Esophagus muscularis mucosa (tissue), 4 donors: ENCODE results near the gene TMEM60. TPM values are rescaled to one million over a fixed set of nuclear protein-coding genes. Genes with fewer than 3 reads are reported as not detected.

Experiments used
- DNase-seq: peaks from one replicate; pipeline ENCODE4 v3.0.0-alpha.2; 2017; ENCODE audit errors: extremely low spot score
- H3K27ac ChIP-seq, 4 donors: fragments of 200-600 bp; sonication (generic); replicated peaks in 1 of 4; 1 replicate in 3 of 4; 2 replicates in 1 of 4; pipeline ENCODE4 v1.5.1; 2016 to 2019; ENCODE audit warnings: mild to moderate bottlenecking in 1 of 4
- H3K27me3 ChIP-seq, 4 donors: fragments of 200-600 bp; sonication (generic); one replicate each; pipeline versions ENCODE4 v1.5.1 to v1.6.0; 2016 to 2019
- H3K36me3 ChIP-seq, 4 donors: fragments of 200-600 bp; sonication (generic); one replicate each; pipeline ENCODE4 v1.5.1; 2016 to 2019
- H3K4me1 ChIP-seq, 4 donors: fragments of 200-600 bp; sonication (generic); one replicate each; pipeline ENCODE4 v1.5.1; 2016 to 2019
- H3K4me3 ChIP-seq, 4 donors: fragments of 200-600 bp; sonication (generic); 1 replicate in 2 of 4; 2 replicates in 2 of 4; pipeline ENCODE4 v1.5.1; 2016 to 2019; ENCODE audit warnings: mild to moderate bottlenecking in 4 of 4, moderate library complexity in 1 of 4
- H3K9me3 ChIP-seq, 4 donors: fragments of 200-600 bp; sonication (generic); 1 replicate in 3 of 4; 2 replicates in 1 of 4; pipeline ENCODE4 v1.5.1; 2016 to 2019
- CTCF ChIP-seq, 3 experiments: fragments of 200-600 bp in 2 of 3; fragments of 450-650 bp in 1 of 3; sonication (generic) in 2 of 3; IDR thresholded peaks; one replicate each; pipeline ENCODE4 v1.5.1; 2017 to 2019; ENCODE audit warnings: antibody characterized with exemption in 3 of 3, mild to moderate bottlenecking in 2 of 3, moderate library complexity in 1 of 3
- EP300 ChIP-seq: sonication (generic); formaldehyde crosslinking; IDR thresholded peaks from one replicate; pipeline ENCODE4 v1.6.1; 2017; ENCODE audit warnings: antibody characterized with exemption
- POLR2A ChIP-seq: fragments of 450-650 bp; IDR thresholded peaks from one replicate; pipeline ENCODE4 v1.6.1; 2017; ENCODE audit warnings: antibody characterized with exemption, moderate library complexity, mild to moderate bottlenecking, low read depth
- POLR2AphosphoS5 ChIP-seq, 2 donors: sonication (generic); formaldehyde crosslinking; IDR thresholded peaks; one replicate each; pipeline ENCODE4 v1.6.1; 2017; ENCODE audit warnings: antibody characterized with exemption in 2 of 2
- WGBS: methylation state at CpG from one replicate; pipeline ENCODE4 v1.1.5; 2018; 5-methylcytosine and 5-hydroxymethylcytosine counted together
- intact Hi-C: fragments of 100-400 bp; cut with DNase I; formaldehyde crosslinking; loops from one replicate; pipeline ENCODE4 v1.15.1; 2023
- total RNA-seq, 4 donors: library from RNA; depleted of rRNA; stranded (reverse); fragments of >200 nt; gene quantifications; one replicate each; pipeline versions ENCODE4 v1.1.0 to v1.2.1, GENCODE V29; 2016

TMEM60 gene
- total RNA-seq, 4 donors from 2014 or later, result 9.6 to 15.9 (median 12.7) TPM

- Histone ChIP-seq H3K4me3 (no peak overlapping the region), H3K4me1 (peaks cover 0 to 13% (median 0%) of the 10 kb centered on the region in 4 donors), H3K36me3 (no peaks in the 10 kb centered on the region), H3K9me3 (peaks cover 0 to 29% (median 13%) of the 10 kb centered on the region in 4 donors), H3K27ac (no peak overlapping the region), H3K27me3 (no peaks in the 10 kb centered on the region)
- DNase-seq, result no peak
- 100% methylated on average over 1 of the region's 1 CpG for WGBS
- intact Hi-C loops, result no loop called here
- no peak for TF ChIP-seq EP300
- no peak for TF ChIP-seq POLR2AphosphoS5 (IDR thresholded peaks at IDR 0.05)
- TF ChIP-seq CTCF (IDR thresholded peaks at IDR 0.05), result no peak
- no peak for TF ChIP-seq POLR2A
These were observed 10.3 kb upstream of the TMEM60 start for GRCh38 chr7:77808517-77808916.

- 92% methylated on average over 2 of the region's 2 CpGs for WGBS
- H3K27me3 ChIP-seq, result no peaks in the 10 kb centered on the region
These were observed 8.2 kb upstream of the TMEM60 start for GRCh38 chr7:77806425-77806824.

GRCh38 chr7:77802557-77803405 is 4.5 kb upstream of the TMEM60 start:
- Histone ChIP-seq H3K4me1 (peaks cover 9 to 18% (median 11%) of the 10 kb centered on the region in 4 donors), H3K9me3 (peaks cover 0 to 23% (median 11%) of the 10 kb centered on the region in 4 donors), H3K27ac (no peak overlapping the region), H3K27me3 (no peaks in the 10 kb centered on the region), H3K4me3 (no peak overlapping the region), H3K36me3 (no peaks in the 10 kb centered on the region)
- intact Hi-C loops, result no loop called here
- no peak for DNase-seq
- WGBS, result 84% methylated on average over 2 of the region's 2 CpGs
- TF ChIP-seq POLR2AphosphoS5 (IDR thresholded peaks at IDR 0.05) (no peak), CTCF (IDR thresholded peaks at IDR 0.05) (no peak), POLR2A (no peak), EP300 (no peak)

More at GRCh38 chr7:77806425-77806824, 8.2 kb upstream of the TMEM60 start:
- no peak for DNase-seq
- TF ChIP-seq POLR2A (no peak), CTCF (IDR thresholded peaks at IDR 0.05) (no peak), EP300 (no peak), POLR2AphosphoS5 (IDR thresholded peaks at IDR 0.05) (no peak)
- Histone ChIP-seq H3K36me3 (no peaks in the 10 kb centered on the region), H3K4me3 (no peak overlapping the region), H3K9me3 (peaks cover 0 to 29% (median 13%) of the 10 kb centered on the region in 4 donors), H3K27ac (no peak overlapping the region), H3K4me1 (peaks cover 0 to 5% (median 2%) of the 10 kb centered on the region in 4 donors)
- intact Hi-C loops, result no loop called here

- Histone ChIP-seq H3K27ac (no peak overlapping the region), H3K27me3 (no peaks in the 10 kb centered on the region), H3K36me3 (no peaks in the 10 kb centered on the region), H3K4me1 (peaks cover 28 to 37% (median 30%) of the 10 kb centered on the region in 4 donors), H3K4me3 (no peak overlapping the region), H3K9me3 (peaks cover 0 to 2% (median 0%) of the 10 kb centered on the region in 4 donors)
- intact Hi-C loops, result no loop called here
- TF ChIP-seq EP300, result no peak
- TF ChIP-seq CTCF (IDR thresholded peaks at IDR 0.05), result no peak
- TF ChIP-seq POLR2AphosphoS5 (IDR thresholded peaks at IDR 0.05), result no peak
- no peak for TF ChIP-seq POLR2A
- no peak for DNase-seq
- 73% methylated on average over 2 of the region's 2 CpGs for WGBS
These were observed 2.5 kb upstream of the TMEM60 start for GRCh38 chr7:77800730-77801129.
